Occipital lobe (tissue), 2 donors: ENCODE data around the gene DRICH1. TPM values are rescaled to one million over a fixed set of nuclear protein-coding genes. Genes with fewer than 3 reads are reported as not detected.
"Not testable (repeated sequence)": the region's sequence is repeated elsewhere in the genome, so short reads cannot be mapped to it uniquely, and the experiment has no call there.

Source experiments
- DNase-seq: peaks from one replicate; lab custom pipeline; 2025; lab: John Stamatoyannopoulos, UW
- total RNA-seq: library from RNA; depleted of rRNA; stranded (reverse); fragments of >200 nt; gene quantifications from one replicate; pipeline ENCODE4 v1.2.3, GENCODE V29; 2014

DRICH1 gene
- total RNA-seq, 1 donor from 2014 or later, result 0.31 TPM

- DNase-seq, result no peak
Measured at GRCh38 chr22:23649071-23649501, 17.0 kb upstream of the DRICH1 start.

DNA sequence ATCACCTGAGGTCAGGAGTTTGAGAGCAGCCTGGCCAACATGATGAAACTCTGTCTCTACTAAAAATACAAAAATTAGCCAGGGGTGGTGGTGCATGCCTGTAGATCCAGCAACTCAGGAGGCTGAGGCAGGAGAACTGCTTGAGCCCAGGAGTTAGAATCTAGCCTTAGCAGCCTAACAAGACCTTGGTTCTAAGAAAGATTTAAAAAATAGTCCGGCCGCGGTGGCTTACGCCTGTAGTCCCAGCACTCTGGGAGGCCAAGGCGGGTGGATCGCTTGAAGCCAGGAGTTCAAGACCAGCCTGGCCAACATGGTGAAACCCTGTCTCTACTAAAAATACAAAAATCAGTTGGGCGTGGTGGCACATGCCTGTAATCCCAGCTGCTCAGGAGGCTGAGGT lies 14.4 kb upstream of the DRICH1 start:
- not testable (repeated sequence) for DNase-seq

DNA sequence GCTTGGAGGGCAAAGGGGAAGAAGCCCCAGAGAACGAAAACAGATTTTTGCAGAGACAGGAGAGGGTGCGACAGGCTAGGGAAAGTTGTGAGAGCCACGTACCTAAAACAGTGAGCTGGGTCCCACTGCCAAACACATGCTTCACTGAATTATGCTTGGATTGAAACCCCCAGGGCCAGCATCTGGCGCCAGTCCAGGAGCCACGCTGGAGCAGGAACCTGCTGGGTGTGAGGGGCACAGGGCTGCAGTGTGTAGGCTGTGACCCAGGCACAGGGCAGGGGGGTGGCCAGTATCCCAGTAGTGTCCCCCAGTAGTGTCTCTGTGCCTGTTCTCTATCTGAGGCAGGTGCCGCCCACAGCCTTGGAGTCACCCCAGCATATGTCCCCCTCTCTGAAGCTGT lies 8.1 kb upstream of the DRICH1 start:
- DNase-seq, result not testable (repeated sequence)

DNA sequence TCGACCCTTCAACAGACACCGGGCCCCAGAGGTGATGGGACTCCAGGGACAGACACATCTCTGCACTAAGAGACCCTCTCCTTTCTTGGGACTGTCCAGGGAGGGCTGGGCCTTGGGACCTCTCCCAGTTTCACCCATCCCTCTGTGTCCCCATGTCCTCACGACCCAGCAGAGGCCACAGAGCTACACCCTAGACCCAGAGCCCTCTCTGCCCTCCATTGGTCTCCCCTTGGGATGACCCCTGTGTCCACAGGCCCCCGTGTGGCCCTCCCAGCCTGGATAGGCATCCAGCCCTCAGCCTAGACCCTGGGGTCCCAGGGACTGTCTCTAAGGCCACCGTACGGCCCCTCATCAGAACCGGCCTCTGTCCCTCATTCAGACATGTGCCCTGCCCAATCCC lies 7.5 kb upstream of the DRICH1 start:
- no peak for DNase-seq

GRCh38 chr22:23638611-23639010 lies 6.5 kb upstream of the DRICH1 start:
- no peak for DNase-seq

GRCh38 chr22:23635291-23635690 lies 3.2 kb upstream of the DRICH1 start:
- DNase-seq, result not testable (repeated sequence)

GRCh38 chr22:23628056-23628743 lies 3.9 kb downstream of the DRICH1 start:
- DNase-seq, result not testable (repeated sequence)

DNA sequence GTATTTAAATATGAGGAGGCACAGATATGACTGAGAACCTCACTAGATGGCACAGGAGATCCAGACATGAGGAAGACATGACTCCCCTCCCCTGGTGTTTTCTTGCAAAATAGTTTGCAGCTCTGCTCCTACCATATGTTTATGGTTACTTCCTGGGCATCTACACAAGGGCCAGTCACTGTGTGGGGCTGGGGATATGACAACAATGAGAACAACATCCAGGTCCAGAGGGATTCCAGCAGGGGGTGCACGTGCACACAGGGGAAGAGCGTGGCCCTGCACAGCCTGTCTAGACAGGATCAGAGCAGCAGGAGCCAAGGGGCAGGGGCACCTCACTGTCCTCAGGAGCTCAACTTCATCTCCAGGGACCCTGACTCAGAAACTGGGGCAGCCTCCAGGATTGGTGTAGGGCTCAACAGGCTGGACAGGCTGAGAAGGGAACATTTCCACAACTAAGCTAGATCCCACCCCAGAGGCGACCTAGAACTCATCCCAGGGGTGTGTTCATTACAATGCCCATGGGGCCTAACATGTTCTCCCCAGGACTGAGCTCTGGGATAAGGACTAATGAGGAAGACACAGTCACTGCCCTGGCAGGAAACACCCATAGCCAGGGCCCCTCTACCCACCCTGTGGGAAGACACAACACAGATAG lies 4.6 kb downstream of the DRICH1 start:
- not testable (repeated sequence) for DNase-seq

DNA sequence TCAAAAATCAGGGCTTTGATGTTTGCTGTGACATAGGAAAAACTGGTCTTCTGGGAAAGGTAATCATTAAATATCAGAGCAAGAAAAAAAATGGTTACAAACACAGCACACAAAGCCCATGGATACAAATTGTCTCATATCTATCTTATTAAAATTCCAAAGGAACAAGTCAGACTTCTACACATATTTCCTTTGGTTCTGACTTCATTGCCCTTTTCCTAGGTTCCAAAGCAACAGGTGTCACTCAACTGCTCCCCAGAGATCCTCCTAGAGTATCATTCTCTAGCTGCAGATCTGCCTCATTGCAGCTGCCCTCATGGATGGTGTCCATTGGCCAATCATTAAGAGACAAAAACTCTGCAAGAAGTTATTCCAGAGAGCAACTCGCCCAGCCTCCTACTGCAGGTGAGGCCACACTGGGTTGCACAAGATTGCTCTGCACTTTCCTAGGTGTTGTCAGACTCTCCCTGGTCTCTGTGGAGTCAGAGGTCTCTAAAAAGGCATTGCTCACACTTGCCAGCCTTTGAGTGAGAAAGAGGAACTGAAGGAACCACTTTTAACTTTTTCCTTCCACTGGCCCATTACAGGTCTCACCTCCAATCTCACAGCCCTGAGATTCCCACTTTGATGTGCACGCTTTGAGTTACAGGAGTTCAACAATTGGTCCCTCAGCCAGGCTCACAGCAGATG lies 5.7 kb downstream of the DRICH1 start:
- no peak for DNase-seq

- no peak for DNase-seq
Measured at GRCh38 chr22:23622634-23623033, 9.5 kb downstream of the DRICH1 start.

DNA sequence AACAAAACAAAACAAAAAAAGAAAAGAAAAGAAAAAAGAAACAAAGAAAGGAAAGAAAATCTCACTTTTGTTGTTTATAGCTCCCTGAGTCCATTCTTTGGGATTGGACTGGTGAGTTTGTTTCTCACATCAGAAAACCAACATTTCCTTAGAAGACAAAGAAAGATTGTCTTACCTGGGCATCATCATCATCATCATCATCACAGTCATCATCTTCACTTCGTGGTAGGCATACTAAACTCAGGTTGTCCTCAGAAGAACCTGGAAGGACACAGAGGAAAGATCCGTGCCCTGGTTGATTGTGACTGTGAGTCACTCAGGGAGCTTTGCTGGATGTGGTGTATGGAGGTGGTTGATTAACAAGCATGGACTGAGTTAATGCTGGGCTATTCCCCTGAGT lies 10.2 kb downstream of the DRICH1 start:
- not testable (repeated sequence) for DNase-seq

DNA sequence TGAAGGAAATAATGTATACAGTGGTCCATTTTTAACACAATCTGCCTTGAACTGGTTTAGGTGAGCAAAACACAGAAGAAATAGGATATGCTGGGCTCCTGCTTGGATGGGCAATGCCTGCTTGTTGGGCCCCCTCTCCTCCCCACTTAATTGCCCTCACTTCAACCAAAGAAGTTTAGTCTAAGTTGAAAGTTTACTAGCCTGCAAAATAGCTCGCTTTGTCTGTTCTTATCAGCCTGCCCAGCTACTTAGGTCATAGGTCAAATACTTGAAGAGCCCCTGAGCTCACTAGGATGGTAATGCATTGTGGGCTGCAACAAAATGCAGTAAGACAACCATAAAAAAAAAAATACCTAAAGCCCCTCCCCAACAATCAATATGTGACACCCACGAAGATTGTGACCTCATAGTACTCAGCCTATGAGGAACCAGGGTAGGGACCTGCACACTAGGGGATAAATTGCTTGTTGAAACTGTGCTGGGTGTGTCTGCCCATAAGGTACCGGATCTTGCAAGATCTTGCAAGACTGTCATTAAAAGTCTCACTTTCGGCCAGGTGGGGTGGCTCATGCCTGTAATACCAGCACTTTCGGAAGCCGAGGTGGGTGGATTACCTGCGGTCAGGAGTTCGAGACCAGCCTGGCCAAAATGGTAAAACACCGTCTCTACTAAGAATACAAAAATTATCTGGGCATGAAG lies 10.9 kb downstream of the DRICH1 start:
- no peak for DNase-seq

DNA sequence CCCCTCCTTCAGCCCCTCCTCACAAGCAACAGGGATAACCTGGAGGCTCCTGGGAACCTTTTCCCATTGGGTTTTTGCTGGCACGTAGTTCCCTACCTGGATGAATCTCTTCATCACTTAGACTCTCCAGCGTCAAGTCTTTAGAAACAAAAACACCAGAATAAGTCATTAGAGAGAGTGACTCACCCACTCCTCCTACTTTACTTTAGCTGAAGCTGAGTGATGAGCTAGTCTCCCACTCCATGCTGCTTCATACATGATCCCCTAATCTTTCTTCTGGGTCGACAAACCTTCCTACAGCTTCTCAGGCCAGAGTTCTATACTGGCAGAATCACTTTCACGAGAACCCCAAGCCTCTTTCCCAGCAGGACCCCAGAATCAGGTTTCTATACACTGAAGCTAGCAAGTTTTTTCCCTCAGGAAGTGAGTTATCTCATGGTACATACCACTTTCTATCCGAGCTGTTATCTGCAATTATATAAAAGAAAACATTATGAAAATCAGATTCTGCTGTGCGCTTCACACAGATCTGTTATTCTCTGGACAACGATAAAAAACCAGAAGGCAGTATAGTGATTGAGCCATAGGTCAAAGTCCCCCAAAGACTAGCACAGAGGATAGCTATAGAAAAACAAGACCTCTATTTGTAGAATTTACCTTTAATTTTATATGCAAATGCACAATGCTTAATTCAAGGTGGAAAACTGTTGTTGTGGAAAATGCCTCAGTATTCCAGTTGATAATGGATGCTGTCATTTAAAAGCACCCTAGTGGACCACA lies 18.7 kb downstream of the DRICH1 start:
- no peak for DNase-seq

DNA sequence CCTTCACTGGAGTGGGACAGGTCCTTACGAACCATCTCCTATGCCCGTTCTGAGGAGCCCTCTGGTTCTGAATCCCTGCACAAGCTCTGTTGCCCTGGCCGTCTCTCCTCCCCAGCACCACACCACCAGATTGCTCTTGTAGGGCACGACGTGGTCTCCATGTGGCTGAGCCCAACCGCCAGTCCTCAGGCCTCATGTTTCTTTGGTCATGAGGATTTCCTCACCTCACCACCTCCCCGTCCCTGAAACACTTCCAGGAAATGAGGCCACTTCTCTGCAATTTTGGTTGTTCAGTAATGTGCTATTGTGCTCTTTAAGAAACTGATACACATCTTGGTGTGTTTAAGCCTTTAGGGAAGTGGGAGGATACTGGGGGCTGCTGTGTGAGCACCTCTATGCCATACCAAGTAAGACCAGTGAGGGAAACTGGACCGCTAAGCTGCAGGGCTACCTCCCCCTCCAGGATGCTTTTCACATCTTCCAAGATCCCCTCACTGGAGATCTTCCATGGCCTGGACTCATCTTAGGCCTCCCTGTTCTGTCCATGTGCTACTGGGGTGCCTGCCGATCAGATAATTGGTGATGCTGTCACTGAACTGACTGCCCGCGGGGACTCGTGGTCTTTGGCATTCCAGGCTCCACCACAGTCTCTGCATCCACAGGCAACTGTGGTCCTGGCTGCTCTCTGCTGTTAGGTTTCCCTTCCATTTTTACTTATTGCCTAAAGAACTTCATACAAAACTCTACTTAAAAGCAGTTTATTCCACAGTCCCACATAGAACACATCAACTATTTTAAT lies 21.9 kb downstream of the DRICH1 start:
- DNase-seq, result no peak

DNA sequence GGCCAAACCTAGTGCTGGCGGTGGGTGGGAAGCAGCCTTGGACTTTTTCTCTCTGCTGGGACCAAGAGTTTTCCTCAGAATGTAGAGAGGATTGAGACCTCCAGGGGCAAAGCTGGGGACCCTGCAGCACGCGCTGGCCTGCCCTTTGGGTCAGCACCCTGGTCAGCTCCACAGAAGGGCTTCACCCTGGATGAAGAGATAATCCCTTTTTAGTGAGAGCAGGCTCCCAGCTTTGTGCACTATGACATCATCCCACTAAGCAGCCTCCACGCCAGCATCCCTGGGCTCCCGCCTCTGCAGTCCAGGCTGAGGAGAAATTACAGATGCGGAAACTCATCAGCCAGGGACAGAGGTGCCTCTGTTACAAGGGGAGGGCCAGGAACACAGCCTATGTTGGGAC lies 23.5 kb downstream of the DRICH1 start:
- no peak for DNase-seq

- no peak for DNase-seq
Measured at GRCh38 chr22:23606204-23607131, 25.7 kb downstream of the DRICH1 start.

DNA sequence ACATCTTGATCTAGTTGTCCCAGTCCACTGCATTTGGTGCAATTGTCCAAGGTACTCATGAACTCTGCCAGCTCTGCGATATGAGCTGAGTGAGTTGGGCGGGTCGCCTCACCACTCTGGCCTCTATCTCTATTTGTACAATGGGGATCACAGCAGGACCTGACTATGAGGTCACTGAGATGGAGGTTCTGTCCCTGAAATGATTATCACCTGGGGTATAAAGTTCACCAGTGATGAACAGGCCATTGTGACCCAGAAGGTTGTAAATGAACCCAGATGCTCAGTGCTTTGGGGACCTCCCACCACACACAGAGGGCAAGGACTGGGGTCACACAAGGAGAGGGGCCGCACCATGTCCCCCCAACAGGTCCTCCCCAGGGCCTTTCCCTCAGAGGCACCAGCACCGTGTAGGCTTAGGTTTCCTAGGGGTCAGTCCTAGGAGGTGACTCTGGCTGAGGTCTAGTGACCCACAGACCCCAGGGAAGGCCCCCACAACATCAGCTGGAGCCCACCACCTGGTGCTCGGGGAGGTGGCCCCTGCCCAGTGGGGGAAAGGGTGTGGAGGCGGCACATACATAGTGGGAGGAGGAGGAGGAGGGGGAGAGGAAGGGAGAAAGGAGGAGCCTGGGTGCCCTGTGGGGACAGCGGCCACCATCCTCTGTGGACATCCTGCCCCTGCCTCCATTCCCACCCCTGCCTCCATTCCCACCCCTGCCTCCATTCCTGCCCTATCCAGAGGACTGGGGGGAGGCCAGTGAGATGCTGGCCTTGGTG lies 27.0 kb downstream of the DRICH1 start:
- no peak for DNase-seq

GRCh38 chr22:23603266-23603665 lies 28.9 kb downstream of the DRICH1 start:
- no peak for DNase-seq
